Islet of Langerhans (tissue), 1 donor: ENCODE data around the gene CACNA1D.
"Not testable (repeated sequence)": the region's sequence is repeated elsewhere in the genome, so short reads cannot be mapped to it uniquely, and the experiment has no call there.

Experiments used
- FAIRE-seq: peaks from one replicate; lab custom pipeline; 2011; peaks lifted over from hg19 to GRCh38; lab: Jason Lieb, UNC

The CACNA1D gene

GRCh38 chr3:53657651-53658050 lies 163.2 kb downstream of the CACNA1D start:
- no peak for FAIRE-seq

DNA sequence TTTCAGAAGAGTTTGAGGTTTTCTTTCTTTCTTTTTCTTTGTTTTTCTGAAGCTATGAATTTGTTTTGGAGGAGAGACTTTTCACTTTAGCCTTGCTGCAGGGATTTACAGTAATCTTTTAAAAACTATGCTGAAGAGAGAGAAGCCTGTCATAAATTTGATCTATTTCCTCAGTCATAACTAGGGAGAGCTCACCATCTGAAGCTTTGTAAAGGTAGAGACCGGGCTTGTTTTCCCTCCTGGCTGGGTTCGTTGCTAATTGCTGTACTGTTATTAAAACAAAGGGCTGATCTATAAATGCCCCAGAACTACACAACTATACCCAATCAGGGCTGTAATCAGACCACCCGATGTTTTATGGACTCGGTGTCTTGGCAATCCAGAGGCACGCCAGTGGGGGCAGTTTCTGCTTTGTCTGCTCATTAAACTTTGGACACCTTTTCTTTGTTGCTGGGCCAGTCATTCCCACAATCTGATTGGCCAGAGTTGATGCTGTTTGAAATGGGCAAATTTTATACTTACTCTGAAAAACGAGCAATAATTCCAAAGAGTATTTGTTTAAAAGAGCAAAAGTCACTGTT lies 164.3 kb downstream of the CACNA1D start:
- peak; percentile 78 for FAIRE-seq

- FAIRE-seq, result no peak
Measured at GRCh38 chr3:53659996-53660395, 165.6 kb downstream of the CACNA1D start.

DNA sequence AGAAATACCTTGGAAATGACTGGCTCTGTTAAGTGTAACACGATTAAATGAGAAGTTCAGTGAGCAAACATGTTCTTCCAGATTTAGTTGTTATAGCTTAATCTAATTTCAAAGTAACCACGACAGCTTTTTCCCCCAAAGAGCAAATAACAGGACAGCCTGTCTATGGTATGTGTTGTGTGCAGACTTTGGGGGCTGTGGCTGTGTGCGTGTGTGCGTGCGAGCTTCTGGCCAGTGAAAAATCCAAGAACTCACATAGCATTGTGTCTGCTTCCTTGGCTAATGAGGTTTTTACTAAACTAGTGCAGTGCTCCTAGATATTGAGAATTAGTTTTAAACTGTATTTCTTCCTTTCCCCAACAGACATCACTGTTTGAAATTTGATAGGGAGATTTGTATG lies 167.1 kb downstream of the CACNA1D start:
- FAIRE-seq, result no peak

- FAIRE-seq, result not testable (repeated sequence)
Measured at GRCh38 chr3:53664812-53665211, 170.4 kb downstream of the CACNA1D start.

DNA sequence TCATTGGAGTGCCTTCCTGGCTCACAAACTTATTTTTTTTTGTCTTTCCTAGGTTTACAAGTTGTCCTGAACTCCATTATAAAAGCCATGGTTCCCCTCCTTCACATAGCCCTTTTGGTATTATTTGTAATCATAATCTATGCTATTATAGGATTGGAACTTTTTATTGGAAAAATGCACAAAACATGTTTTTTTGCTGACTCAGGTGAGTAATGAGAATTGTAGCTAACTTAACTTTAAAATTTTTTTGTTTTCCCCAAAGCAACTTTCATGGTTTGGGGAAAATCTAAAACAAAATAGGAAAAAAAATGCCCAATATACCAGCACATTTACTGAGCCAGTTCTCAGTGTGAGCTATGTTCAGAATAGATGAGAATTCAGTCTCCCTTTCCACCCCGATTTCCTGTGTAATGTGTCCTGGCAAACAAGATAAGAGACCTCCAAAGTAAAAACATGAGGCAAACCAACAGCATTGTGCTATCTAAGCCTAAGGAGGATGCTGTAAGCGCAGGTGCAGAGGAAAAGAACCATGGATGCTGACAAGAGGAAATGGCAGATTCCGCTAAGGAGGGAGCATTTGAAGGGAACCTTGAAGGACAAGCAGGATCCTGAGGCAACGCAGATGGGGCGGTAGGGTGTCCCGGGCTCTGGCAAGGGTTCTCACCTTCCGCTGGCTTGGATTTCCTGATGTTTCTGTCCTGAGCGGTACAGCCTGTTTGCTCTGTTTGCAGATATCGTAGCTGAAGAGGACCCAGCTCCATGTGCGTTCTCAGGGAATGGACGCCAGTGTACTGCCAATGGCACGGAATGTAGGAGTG lies 171.4 kb downstream of the CACNA1D start:
- FAIRE-seq, result no peak

DNA sequence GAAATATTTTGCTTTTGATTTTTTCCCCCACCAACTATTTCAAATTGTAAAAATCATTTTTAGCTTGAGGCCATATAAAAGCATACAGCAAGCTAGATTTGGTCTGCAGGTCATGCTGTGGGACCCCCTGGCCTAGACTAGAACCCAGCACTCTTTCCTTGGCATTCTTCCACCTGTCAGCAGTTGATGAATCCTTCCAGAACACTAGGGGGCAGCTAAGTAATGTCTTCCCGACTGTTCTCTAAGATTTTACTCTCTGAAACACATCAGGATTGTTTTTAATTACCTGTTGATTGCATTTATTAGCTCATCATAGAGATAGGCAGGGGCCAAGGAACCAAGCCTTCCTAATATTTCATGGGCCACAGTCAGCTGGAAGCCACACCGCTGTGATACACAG lies 174.5 kb downstream of the CACNA1D start:
- no peak for FAIRE-seq

DNA sequence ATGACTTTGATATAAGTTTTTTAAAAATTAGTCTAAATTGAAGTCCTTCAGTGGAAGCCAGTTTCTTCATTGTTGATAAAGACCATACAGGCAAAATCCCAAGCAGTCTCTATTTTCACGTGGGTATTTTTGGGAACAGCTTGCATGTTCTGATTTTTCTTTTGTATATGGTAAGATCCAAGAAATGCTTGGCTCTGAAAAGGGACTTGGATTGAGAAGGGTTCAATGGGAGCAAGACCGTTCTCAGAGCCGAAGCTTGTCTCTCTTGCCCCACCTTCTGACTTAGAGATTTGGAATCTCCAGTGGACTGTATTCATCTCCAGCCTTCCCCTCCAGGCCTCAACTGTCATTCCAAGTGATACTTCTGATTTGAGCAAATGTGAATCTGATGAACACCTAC lies 176.3 kb downstream of the CACNA1D start:
- FAIRE-seq, result peak; percentile 58

DNA sequence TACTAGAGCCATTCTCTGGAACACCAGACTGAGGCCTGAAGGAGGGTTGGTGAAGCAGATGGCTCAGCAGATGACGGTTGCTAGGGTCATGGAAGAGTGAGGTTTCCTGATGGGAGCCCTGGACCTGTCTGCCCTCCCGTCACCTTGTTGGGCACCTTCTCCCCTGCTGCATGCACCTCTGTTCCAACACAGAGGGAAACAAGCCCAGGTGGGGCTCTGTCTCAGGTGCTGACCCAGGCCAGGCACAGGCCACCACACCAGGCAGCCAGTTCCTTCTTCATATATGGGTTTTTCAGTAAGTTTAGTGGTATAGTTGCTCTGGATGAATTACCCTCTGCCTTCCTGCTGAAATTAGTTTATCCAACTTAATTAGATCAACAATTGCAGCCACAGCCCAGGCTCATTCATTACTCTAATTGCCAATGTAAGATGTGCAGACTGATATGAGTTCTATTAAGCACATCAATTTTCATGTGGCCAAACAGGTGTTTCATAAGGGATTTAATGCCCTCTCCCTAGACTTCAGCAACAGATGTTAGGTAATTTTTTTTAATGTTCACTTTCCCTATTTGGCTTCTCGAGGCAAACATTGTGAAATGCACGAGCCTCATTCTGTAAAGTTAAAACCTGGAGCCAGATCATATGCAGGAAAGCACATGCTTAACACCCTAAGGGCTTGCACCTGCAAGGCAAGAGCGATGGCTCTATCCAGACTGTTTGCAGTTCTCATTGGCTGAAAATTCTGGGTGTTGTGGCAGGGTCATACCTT lies 177.0 kb downstream of the CACNA1D start:
- FAIRE-seq, result peak; percentile 97

DNA sequence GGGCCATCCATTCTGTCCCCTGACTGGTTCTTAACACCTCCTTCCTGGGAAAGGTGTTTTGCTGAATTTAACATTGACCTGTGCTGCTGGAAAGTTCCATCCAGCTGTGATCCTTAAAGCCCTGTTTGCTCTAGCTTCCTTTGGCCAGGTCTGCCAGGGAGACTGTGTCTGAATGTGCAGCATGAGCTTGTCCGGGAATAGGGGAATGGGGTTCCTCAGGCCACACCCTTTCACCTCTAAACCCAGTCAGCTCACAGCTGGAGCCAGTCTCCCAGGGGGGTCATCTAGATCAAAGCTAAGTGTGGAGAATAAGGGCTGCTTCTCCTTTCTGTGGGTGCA lies 177.5 kb downstream of the CACNA1D start:
- FAIRE-seq, result no peak

GRCh38 chr3:53672981-53673380 lies 178.6 kb downstream of the CACNA1D start:
- no peak for FAIRE-seq

DNA sequence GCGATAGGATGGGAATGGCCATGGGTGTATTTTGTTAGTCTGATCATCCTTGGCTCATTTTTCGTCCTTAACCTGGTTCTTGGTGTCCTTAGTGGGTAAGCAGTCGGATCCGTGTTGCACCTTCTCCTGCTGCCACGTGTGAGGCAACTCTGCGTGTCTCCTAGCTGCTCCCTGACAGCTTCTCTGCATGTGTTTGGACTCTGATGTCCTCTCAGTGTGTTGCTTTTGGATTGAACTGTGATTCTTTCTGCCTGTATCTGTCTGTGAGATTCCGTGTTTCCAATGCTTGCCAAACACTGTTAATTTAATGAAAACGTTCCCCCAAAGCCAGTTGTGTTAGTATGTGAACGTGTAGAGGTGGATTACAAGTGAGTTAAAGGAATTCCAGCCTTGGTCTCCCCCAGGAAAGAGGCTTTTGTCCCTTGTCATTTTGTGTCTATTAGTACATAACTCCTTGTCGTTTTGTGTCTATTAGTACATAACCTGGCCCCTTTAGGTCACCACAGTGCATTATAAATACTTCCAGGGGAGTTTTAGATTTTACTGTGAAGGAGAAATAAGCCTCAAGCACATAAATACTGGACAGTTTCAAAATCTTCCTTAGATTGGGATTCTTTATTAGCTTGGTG lies 179.4 kb downstream of the CACNA1D start:
- no peak for FAIRE-seq

DNA sequence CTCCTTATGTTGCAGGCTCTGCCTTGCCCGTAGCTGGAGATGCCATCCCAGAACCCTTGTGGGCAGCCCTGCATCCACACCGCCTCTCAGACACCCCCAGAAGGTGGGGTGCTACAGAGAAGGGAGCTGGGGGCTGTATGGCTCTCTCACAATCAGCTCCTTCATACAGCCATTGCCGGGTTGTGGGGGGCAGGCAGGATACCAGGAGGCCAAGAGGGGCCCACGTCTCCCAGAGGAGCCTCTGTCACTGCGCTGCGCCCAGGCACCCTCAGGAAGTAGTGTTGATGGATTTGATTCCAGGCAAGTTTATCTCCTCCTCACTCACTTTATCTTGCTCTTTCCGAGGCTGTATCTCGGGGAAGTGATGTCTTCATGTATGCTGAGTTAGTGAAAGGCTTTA lies 180.2 kb downstream of the CACNA1D start:
- no peak for FAIRE-seq

- no peak for FAIRE-seq
Measured at GRCh38 chr3:53675022-53675697, 180.7 kb downstream of the CACNA1D start.

DNA sequence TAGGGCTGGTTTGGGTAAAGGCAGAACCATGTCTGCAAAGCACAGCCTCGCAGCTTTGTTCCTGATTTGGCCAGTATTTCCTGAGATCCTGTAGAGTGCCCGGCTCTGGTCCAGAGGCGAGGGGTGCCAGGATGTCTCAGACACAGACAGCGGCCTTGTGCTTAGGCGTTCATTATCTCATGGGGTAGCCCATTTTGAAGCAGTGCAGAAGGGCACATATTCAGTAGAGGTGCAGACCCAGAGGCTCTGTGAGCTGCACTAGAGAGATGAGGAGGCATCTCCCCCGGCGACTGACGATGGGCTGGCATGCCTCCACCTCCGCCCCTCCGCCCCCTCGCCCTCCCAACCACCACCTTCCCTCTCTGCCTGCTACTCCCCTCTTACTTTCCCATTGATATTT lies 181.5 kb downstream of the CACNA1D start:
- no peak for FAIRE-seq

- no peak for FAIRE-seq
Measured at GRCh38 chr3:53677413-53677812, 183.0 kb downstream of the CACNA1D start.

GRCh38 chr3:53680028-53680427 lies 185.6 kb downstream of the CACNA1D start:
- FAIRE-seq, result peak; percentile 93

DNA sequence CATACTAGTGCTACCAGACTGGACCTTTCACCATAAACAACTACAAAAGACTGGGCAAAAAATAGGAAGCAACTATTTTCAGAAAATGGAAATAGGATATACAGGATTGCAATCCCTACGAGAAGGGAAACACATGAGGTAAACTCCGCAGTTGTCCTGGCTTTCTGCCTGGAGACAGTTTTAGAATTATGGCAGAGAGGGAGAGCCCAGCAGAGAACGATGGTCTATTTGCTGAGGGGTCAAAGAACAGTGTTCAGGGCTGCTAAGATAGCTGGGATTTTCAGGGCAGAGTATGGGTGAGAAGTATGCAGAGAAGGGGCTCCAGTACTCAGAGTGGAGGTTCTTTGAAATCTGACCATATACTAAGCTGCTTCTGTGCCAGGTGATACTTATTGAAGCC lies 188.4 kb downstream of the CACNA1D start:
- no peak for FAIRE-seq

DNA sequence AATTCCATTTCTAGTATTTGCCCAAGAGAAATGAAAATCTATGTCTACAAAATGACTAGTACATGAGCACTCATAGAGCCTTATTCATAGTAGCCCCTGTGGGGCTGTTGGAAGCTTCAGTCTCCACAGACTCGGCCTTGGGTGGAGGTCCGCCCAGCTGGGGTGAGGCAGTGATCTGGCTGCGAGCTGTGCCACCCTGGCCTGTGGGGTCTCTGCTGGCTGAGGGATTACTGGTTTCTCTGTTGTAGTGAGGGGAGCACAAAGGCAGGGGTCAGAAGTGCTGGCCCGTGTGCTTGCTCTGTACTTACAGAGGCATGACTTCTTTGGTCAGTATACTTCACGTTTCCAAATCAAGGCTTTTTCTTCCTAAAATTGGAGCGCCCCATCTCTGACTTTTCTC lies 193.7 kb downstream of the CACNA1D start:
- no peak for FAIRE-seq

- no peak for FAIRE-seq
Measured at GRCh38 chr3:53688989-53689388, 194.6 kb downstream of the CACNA1D start.

DNA sequence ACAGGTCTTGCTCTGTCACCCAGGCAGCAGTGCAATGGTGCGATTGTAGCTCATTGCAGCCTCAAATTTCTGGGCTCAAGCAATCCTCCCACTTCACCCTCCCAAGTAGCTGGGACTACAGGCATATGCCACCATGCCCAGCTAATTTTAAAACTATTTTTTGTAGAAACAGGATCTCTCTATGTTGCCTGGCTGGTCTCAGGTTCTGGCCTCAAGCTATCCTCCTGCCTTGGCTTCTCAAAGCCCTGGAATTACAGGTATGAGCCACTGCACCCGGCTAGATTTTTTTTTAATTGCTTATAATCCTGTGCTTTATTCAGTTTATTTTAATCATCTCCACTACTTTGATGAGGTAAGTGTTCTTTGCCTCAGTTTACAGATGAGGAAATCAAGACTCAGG lies 195.3 kb downstream of the CACNA1D start:
- FAIRE-seq, result no peak

- no peak for FAIRE-seq
Measured at GRCh38 chr3:53690521-53690920, 196.1 kb downstream of the CACNA1D start.
